ENCODE data around the gene SMAD4.
"Not testable (repeated sequence)": the region's sequence is repeated elsewhere in the genome, so short reads cannot be mapped to it uniquely, and the experiment has no call there.

The SMAD4 gene

GRCh38 chr18:50987261-50987660 is 42.8 kb upstream of the SMAD4 start:
- no peak for DNase-seq (ENCODE audit: extremely low spot score)
- no peak for TF ChIP-seq CTCF (IDR thresholded peaks at IDR 0.05; ENCODE audit: control extremely low read depth, extremely low read depth, low read depth, missing control alignments)
- ChIA-PET POLR2A (no interaction called here), CTCF (interaction anchor here (1.9 to 2.5 kb wide), 2 partner anchors 13 to 167 kb away, joined by 5 to 7 read pairs; no protein-coding TSS in a partner anchor)

- TF ChIP-seq CTCF (IDR thresholded peaks at IDR 0.05; ENCODE audit: control extremely low read depth, extremely low read depth, low read depth, missing control alignments): no peak
- CTCF ChIA-PET: no interaction called here
- POLR2A ChIA-PET: no interaction called here
- no peak for DNase-seq (ENCODE audit: extremely low spot score)
Observed at GRCh38 chr18:50989711-50990110, 40.3 kb upstream of the SMAD4 start.

- DNase-seq (ENCODE audit: extremely low spot score): no peak
- no peak for TF ChIP-seq CTCF (IDR thresholded peaks at IDR 0.05; ENCODE audit: control extremely low read depth, extremely low read depth, low read depth, missing control alignments)
- ChIA-PET CTCF (no interaction called here), POLR2A (no interaction called here)
Observed at GRCh38 chr18:50992351-50992762, 37.7 kb upstream of the SMAD4 start.

GRCh38 chr18:50994031-50994430 is 36.0 kb upstream of the SMAD4 start:
- no peak for DNase-seq (ENCODE audit: extremely low spot score)
- POLR2A ChIA-PET: no interaction called here
- CTCF ChIA-PET: no interaction called here
- TF ChIP-seq CTCF (IDR thresholded peaks at IDR 0.05; ENCODE audit: control extremely low read depth, extremely low read depth, low read depth, missing control alignments): no peak

- DNase-seq (ENCODE audit: extremely low spot score); CTCF ChIA-PET; POLR2A ChIA-PET: not testable (repeated sequence)
Observed at GRCh38 chr18:51003174-51003573, 26.8 kb upstream of the SMAD4 start.

- DNase-seq (ENCODE audit: extremely low spot score): no peak
- no peak for TF ChIP-seq CTCF (IDR thresholded peaks at IDR 0.05; ENCODE audit: control extremely low read depth, extremely low read depth, low read depth, missing control alignments)
- ChIA-PET CTCF (interaction anchor here (1.4 kb wide), 1 partner anchor 45 kb away, joined by 5 read pairs; no protein-coding TSS in a partner anchor), POLR2A (no interaction called here)
Observed at GRCh38 chr18:51006061-51006818, 23.8 kb upstream of the SMAD4 start.

GRCh38 chr18:51006948-51007789 is 22.8 kb upstream of the SMAD4 start:
- ChIA-PET CTCF (interaction anchor here (1.4 kb wide), 1 partner anchor 44 kb away, joined by 5 read pairs; no protein-coding TSS in a partner anchor), POLR2A (no interaction called here)
- no peak for DNase-seq (ENCODE audit: extremely low spot score)
- no peak for TF ChIP-seq CTCF (IDR thresholded peaks at IDR 0.05; ENCODE audit: control extremely low read depth, extremely low read depth, low read depth, missing control alignments)

All from GM10248 (cell line).